Measurements from ENCODE around the gene MEA1. TPM values are rescaled to one million over a fixed set of nuclear protein-coding genes. Genes with fewer than 3 reads are reported as not detected.
A peak's percentile ranks its signal among the peaks of the same experiment; 100 is the strongest.

MEA1 gene
- total RNA-seq, 2 donors from 2014 or later = 41.2 to 49.6 TPM

- Histone ChIP-seq H3K9me3 (no peaks in the 10 kb centered on the region), H3K36me3 (peaks cover 22% of the 10 kb centered on the region), H3K4me1 (ENCODE audit: control insufficient read depth in 1 of 2, low read depth in 2 of 2) (peaks cover 35 to 57% of the 10 kb centered on the region in 2 donors), H3K27ac (peak overlapping the region; percentile 36 to 39), H3K4me3 (peak overlapping the region; percentile 47), H3K27me3 (replicated peaks; ENCODE audit: insufficient read depth) (no peaks in the 10 kb centered on the region)
- DNase-seq (ENCODE audit: low spot score) = no peak
- no peak for ATAC-seq (ENCODE audit: insufficient number of reproducible peaks, low FRiP score, low read depth)
- TF ChIP-seq CTCF (IDR thresholded peaks at IDR 0.05) = no peak
Observed at GRCh38 chr6:43016176-43016942, 2.6 kb upstream of the MEA1 start.

GRCh38 chr6:43014434-43014909, 726 bp upstream of the MEA1 start:
- Histone ChIP-seq H3K4me3 (peak overlapping the region; percentile 97), H3K4me1 (ENCODE audit: control insufficient read depth in 1 of 2, low read depth in 2 of 2) (peaks cover 30 to 46% of the 10 kb centered on the region in 2 donors), H3K27ac (peak overlapping the region; percentile 65 to 74), H3K9me3 (no peaks in the 10 kb centered on the region), H3K27me3 (replicated peaks; ENCODE audit: insufficient read depth) (no peaks in the 10 kb centered on the region), H3K36me3 (peaks cover 35% of the 10 kb centered on the region)
- no peak for ATAC-seq (ENCODE audit: insufficient number of reproducible peaks, low FRiP score, low read depth)
- no peak for TF ChIP-seq CTCF (IDR thresholded peaks at IDR 0.05)
- no peak for DNase-seq (ENCODE audit: low spot score)

GRCh38 chr6:43013097-43013842, 476 bp downstream of the MEA1 start:
- peak overlapping the region; percentile 61 to 74 for H3K27ac ChIP-seq
- H3K36me3 ChIP-seq = peaks cover 31% of the 10 kb centered on the region
- TF ChIP-seq CTCF (IDR thresholded peaks at IDR 0.05) = no peak
- peak overlapping the region; percentile 97 for H3K4me3 ChIP-seq
- H3K4me1 ChIP-seq (ENCODE audit: control insufficient read depth in 1 of 2, low read depth in 2 of 2) = peaks cover 30 to 46% of the 10 kb centered on the region in 2 donors
- ATAC-seq (ENCODE audit: insufficient number of reproducible peaks, low FRiP score, low read depth) (no peak), DNase-seq (ENCODE audit: low spot score) (no peak)
- no peaks in the 10 kb centered on the region for H3K9me3 ChIP-seq
- H3K27me3 ChIP-seq (replicated peaks; ENCODE audit: insufficient read depth) = no peaks in the 10 kb centered on the region

GRCh38 chr6:43012364-43012763, 1.4 kb downstream of the MEA1 start:
- no peak for TF ChIP-seq CTCF (IDR thresholded peaks at IDR 0.05)
- no peak overlapping the region for H3K4me3 ChIP-seq
- peak overlapping the region in 1 of 2 donors; percentile 74 for H3K27ac ChIP-seq
- no peaks in the 10 kb centered on the region for H3K27me3 ChIP-seq (replicated peaks; ENCODE audit: insufficient read depth)
- H3K9me3 ChIP-seq = no peaks in the 10 kb centered on the region
- peaks cover 24% of the 10 kb centered on the region for H3K36me3 ChIP-seq
- H3K4me1 ChIP-seq (ENCODE audit: control insufficient read depth in 1 of 2, low read depth in 2 of 2) = peaks cover 30 to 42% of the 10 kb centered on the region in 2 donors
- ATAC-seq (ENCODE audit: insufficient number of reproducible peaks, low FRiP score, low read depth) = no peak
- DNase-seq (ENCODE audit: low spot score) = no peak

GRCh38 chr6:43011207-43011606, 2.5 kb downstream of the MEA1 start:
- DNase-seq (ENCODE audit: low spot score) = no peak
- TF ChIP-seq CTCF (IDR thresholded peaks at IDR 0.05) = no peak
- no peaks in the 10 kb centered on the region for H3K9me3 ChIP-seq
- H3K36me3 ChIP-seq = peaks cover 34% of the 10 kb centered on the region
- no peak overlapping the region for H3K27ac ChIP-seq
- H3K4me1 ChIP-seq (ENCODE audit: control insufficient read depth in 1 of 2, low read depth in 2 of 2) = peaks cover 23 to 30% of the 10 kb centered on the region in 2 donors
- H3K4me3 ChIP-seq = no peak overlapping the region
- ATAC-seq (ENCODE audit: insufficient number of reproducible peaks, low FRiP score, low read depth) = no peak
- no peaks in the 10 kb centered on the region for H3K27me3 ChIP-seq (replicated peaks; ENCODE audit: insufficient read depth)
